SU-DHL-6 (cell line): ENCODE results near the gene TDRD7.

Experiments used
- H2AFZ ChIP-seq: fragments of 200-600 bp; sonication (generic); 2 replicates; pipeline ENCODE4 v1.6.1; 2014; ENCODE audit warnings: low read depth, mild to moderate bottlenecking, moderate library complexity, mixed read lengths, antibody characterized with exemption, low read length; ENCODE audit not compliant: severe bottlenecking
- H3F3A ChIP-seq: fragments of 200-600 bp; shearing (Covaris generic); 2 replicates; pipeline ENCODE4 v1.6.0; 2016; ENCODE audit warnings: antibody characterized with exemption, mild to moderate bottlenecking; ENCODE audit not compliant: insufficient read depth
- H3K27ac ChIP-seq: fragments of 200-600 bp; sonication (generic); 2 replicates; pipeline ENCODE4 v1.5.1; 2016; ENCODE audit warnings: low read depth, mild to moderate bottlenecking, low read length, moderate library complexity, mixed read lengths
- H3K27me3 ChIP-seq: fragments of 200-600 bp; sonication (generic), shearing (Covaris generic); 2 replicates; pipeline ENCODE4 v1.6.0; 2014; ENCODE audit warnings: mild to moderate bottlenecking, low read length
- H3K36me3 ChIP-seq: fragments of 200-600 bp; sonication (generic); 2 replicates; pipeline ENCODE4 v1.6.1; 2014; ENCODE audit warnings: mild to moderate bottlenecking, low read length, mixed read lengths
- H3K4me2 ChIP-seq: fragments of 300-600, 200-600 bp; shearing (Covaris generic), sonication (generic); 2 replicates; pipeline ENCODE4 v1.6.0; 2014; ENCODE audit warnings: low read length, low read depth, mild to moderate bottlenecking; ENCODE audit not compliant: poor library complexity, severe bottlenecking
- H3K4me3 ChIP-seq: fragments of 200-600 bp; sonication (generic); 2 replicates; pipeline ENCODE4 v1.5.1; 2014; ENCODE audit warnings: antibody characterized with exemption, low read length, mild to moderate bottlenecking, mixed read lengths; ENCODE audit not compliant: insufficient read depth, poor library complexity, severe bottlenecking
- H3K79me2 ChIP-seq: fragments of 200-600 bp; sonication (generic); 2 replicates; pipeline ENCODE4 v1.6.1; 2014; ENCODE audit warnings: mild to moderate bottlenecking, low read length, moderate library complexity; ENCODE audit not compliant: insufficient read depth
- H3K9ac ChIP-seq: fragments of 200-600 bp; sonication (generic); 2 replicates; pipeline ENCODE4 v1.7.0; 2014; ENCODE audit warnings: mild to moderate bottlenecking, low read length
- H3K9me2 ChIP-seq: fragments of 200-600 bp; sonication (generic); replicated peaks from 2 replicates; pipeline ENCODE4 v1.6.1; 2014; ENCODE audit warnings: low read length; ENCODE audit not compliant: insufficient read depth
- H3K9me3 ChIP-seq: fragments of 200-600 bp; sonication (generic); 2 replicates; pipeline ENCODE4 v1.6.1; 2014; ENCODE audit warnings: low read length, mixed read lengths; ENCODE audit not compliant: insufficient read depth
- H4K20me1 ChIP-seq: fragments of 200-600 bp; sonication (generic); 2 replicates; pipeline ENCODE4 v1.6.1; 2014; ENCODE audit warnings: low read depth, mild to moderate bottlenecking, antibody characterized with exemption, low read length, moderate library complexity, mixed read lengths
- EZH2phosphoT487 ChIP-seq: fragments of 200-600 bp; sonication (generic), shearing (Covaris generic); conservative IDR thresholded peaks from 2 replicates; pipeline ENCODE4 v1.6.1; 2018; ENCODE audit warnings: mild to moderate bottlenecking, antibody characterized with exemption, low read length, moderate library complexity, mixed read lengths
- TF ChIP-seq, protein P1 (sequence below): fragments of 200-600 bp; sonication (generic); IDR thresholded peaks from one replicate; pipeline ENCODE4 v1.5.1; 2017; ENCODE audit warnings: antibody characterized with exemption, mild to moderate bottlenecking, low read length, moderate library complexity; ENCODE audit not compliant: insufficient read depth, poor library complexity, severe bottlenecking

The TDRD7 gene

DNA sequence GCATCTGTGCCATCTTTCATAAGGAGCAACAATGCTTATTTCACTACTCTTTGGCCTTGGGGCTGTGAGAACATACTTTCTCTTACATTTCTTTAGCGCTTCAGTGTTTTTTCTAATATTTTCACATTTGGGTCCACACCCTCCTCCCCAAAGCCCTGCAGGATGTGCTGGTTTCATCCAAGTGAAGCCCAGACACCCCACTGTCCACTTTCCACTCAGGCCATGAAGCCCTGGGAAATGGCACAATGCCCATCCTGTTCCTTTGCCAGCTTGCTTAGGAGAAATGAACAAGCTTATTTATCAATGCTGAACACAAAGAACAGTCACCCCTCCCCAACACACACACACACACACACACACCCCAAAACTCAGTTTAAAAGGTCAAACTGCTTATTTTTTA, 72.2 kb downstream of the TDRD7 start:
- H3K9me2 ChIP-seq = no peaks in the 10 kb centered on the region
- no peaks in the 10 kb centered on the region for H3K36me3 ChIP-seq
- no peak overlapping the region for H3K4me2 ChIP-seq
- H2AFZ ChIP-seq = no peak overlapping the region
- H3K27me3 ChIP-seq = no peaks in the 10 kb centered on the region
- H3K27ac ChIP-seq = no peak overlapping the region
- TF ChIP-seq, protein P1, sequence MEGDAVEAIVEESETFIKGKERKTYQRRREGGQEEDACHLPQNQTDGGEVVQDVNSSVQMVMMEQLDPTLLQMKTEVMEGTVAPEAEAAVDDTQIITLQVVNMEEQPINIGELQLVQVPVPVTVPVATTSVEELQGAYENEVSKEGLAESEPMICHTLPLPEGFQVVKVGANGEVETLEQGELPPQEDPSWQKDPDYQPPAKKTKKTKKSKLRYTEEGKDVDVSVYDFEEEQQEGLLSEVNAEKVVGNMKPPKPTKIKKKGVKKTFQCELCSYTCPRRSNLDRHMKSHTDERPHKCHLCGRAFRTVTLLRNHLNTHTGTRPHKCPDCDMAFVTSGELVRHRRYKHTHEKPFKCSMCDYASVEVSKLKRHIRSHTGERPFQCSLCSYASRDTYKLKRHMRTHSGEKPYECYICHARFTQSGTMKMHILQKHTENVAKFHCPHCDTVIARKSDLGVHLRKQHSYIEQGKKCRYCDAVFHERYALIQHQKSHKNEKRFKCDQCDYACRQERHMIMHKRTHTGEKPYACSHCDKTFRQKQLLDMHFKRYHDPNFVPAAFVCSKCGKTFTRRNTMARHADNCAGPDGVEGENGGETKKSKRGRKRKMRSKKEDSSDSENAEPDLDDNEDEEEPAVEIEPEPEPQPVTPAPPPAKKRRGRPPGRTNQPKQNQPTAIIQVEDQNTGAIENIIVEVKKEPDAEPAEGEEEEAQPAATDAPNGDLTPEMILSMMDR = no peak
- no peak for TF ChIP-seq EZH2phosphoT487
- no peak overlapping the region for H3K9ac ChIP-seq
- H3K79me2 ChIP-seq = no peaks in the 10 kb centered on the region
- no peaks in the 10 kb centered on the region for H4K20me1 ChIP-seq
- no peaks in the 10 kb centered on the region for H3F3A ChIP-seq
- no peak overlapping the region for H3K4me3 ChIP-seq
- H3K9me3 ChIP-seq = no peaks in the 10 kb centered on the region

- H3K27ac ChIP-seq = no peak overlapping the region
- no peaks in the 10 kb centered on the region for H3F3A ChIP-seq
- H3K36me3 ChIP-seq = no peaks in the 10 kb centered on the region
- TF ChIP-seq EZH2phosphoT487 = no peak
- TF ChIP-seq, protein P1 = peak; percentile 24
- no peak overlapping the region for H3K4me3 ChIP-seq
- H4K20me1 ChIP-seq = no peaks in the 10 kb centered on the region
- H3K4me2 ChIP-seq = no peak overlapping the region
- no peaks in the 10 kb centered on the region for H3K79me2 ChIP-seq
- no peaks in the 10 kb centered on the region for H3K9me2 ChIP-seq
- no peak overlapping the region for H2AFZ ChIP-seq
- no peak overlapping the region for H3K9ac ChIP-seq
- H3K27me3 ChIP-seq = no peaks in the 10 kb centered on the region
- no peaks in the 10 kb centered on the region for H3K9me3 ChIP-seq
These were observed 75.2 kb downstream of the TDRD7 start for GRCh38 chr9:97487107-97487506.

DNA sequence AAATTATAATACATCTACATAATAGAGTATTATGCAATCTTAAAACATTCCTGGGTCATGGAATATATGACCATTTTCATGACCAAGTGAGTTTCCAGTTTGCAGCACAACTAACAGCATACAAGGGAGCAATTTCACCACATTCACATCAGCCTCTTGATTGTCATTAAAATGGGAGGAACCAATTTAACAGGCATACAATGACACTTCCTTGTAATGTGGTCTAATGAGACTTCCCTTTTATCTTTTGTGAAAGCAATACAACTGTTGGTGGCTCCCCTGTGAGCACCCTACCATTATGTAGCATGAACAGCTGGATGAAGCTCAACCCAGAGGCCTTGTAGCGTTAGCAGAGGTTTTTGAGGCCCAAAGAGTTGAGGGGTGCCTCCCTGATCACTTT, 76.0 kb downstream of the TDRD7 start:
- Histone ChIP-seq H4K20me1 (no peaks in the 10 kb centered on the region), H3K4me3 (no peak overlapping the region), H3K9me3 (no peaks in the 10 kb centered on the region), H3K27ac (no peak overlapping the region), H3F3A (no peaks in the 10 kb centered on the region), H3K4me2 (no peak overlapping the region), H3K9ac (no peak overlapping the region), H3K9me2 (no peaks in the 10 kb centered on the region), H3K79me2 (no peaks in the 10 kb centered on the region), H3K27me3 (no peaks in the 10 kb centered on the region), H3K36me3 (no peaks in the 10 kb centered on the region), H2AFZ (no peak overlapping the region)
- no peak for TF ChIP-seq EZH2phosphoT487
- TF ChIP-seq, protein P1 = no peak
